ENCODE data around the gene ANO1.

Gene ANO1

DNA sequence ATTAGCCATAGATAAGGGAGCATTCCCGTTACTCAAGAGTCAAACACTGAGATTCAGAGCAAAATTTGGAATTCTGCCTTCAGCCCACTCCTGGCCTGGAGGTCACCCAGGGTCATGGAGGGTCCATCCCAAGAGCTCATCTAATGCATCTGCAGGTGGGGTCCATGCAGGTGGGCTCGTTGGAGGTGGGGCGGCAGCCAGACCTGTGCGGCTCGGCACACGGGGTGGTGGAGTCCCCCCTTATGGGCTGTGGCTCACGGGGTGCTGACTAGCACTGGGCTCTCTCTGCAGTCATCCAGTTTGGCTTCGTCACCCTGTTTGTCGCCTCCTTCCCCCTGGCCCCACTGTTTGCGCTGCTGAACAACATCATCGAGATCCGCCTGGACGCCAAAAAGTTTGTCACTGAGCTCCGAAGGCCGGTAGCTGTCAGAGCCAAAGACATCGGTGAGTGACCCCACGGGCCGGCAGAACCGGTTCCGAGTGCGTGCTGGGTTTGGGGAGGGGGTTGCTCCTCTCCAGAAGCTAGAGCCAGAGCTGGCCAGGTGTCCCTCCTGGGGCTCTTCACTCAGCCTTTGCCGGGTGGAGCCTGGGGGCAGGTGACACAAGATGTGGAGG, 92.6 kb downstream of the ANO1 start:
- no peak for DNase-seq

DNA sequence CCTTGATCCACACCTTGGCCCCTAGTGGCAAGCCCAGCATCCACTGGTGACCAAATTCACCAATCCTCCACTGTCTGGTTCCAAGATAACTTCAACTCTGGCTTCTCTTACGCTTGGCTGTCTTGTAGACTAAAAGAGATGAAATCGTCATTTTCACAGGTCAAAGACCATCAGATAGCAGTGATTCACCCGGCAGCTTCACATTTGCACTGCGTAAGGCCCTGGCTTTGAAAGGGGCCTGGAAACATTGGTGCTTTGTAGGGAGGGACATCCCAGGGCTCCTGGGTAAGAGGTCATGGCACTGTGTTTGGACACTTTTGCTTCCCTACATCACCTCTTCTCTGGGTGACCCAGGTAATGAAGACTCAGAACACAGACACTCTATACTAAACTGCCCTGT, 94.9 kb downstream of the ANO1 start:
- no peak for DNase-seq

DNA sequence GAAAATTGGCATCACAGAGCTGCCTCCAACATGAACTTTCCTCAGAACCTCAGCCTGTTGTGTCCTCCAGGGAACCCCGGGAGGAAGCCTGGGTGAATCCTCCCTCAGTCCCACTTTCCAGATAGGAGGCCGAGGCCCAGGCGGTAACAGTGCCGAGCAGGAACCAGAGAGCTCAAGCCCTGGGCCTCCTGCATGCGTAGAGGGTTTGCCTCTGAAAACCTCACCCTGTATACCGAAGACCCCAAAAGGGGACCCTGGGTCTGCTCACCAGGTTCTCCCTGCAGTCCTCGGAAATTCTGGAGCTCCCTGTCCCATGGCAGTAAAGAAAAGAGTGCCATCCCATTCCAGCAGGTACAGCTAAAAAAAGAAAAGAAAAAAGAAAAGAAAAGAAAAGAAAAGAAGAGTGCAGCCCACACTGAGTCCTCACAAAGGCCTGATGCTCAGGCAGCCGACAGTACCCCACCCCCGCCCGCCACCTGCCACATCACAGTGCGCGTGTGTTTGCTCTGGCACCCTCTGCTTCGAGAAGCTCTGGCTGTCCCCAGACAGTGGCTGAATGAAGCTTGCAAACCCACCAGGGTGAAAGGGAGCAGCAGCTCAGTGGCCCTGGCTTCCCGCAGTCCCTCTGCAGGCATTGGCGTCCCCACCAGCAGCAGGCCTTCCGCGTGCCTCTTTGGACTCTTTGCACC, 96.6 kb downstream of the ANO1 start:
- DNase-seq = no peak

DNA sequence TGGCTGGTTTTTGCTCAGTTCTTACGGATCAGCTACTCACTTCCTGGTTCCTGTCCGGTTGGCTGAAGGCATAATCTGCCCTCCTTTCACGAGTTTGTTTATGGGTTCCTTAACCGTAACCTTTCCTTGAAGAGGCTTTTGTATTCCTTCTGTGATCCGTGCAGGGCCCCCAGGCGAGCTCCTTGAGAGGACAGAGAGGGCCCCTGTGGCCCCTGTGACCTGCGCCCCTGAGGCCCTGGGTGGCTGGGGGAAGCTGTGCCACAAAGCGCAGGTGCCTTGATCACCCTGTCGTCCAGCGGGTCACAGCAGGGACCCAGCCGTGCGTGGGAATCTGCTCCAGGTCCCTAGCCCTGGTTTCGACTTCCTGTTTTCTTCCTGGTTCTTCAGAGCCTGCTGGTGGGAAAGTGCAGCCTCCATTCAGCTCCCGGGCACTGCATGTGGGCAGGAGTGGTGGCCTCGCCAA, 97.2 kb downstream of the ANO1 start:
- no peak for DNase-seq

DNA sequence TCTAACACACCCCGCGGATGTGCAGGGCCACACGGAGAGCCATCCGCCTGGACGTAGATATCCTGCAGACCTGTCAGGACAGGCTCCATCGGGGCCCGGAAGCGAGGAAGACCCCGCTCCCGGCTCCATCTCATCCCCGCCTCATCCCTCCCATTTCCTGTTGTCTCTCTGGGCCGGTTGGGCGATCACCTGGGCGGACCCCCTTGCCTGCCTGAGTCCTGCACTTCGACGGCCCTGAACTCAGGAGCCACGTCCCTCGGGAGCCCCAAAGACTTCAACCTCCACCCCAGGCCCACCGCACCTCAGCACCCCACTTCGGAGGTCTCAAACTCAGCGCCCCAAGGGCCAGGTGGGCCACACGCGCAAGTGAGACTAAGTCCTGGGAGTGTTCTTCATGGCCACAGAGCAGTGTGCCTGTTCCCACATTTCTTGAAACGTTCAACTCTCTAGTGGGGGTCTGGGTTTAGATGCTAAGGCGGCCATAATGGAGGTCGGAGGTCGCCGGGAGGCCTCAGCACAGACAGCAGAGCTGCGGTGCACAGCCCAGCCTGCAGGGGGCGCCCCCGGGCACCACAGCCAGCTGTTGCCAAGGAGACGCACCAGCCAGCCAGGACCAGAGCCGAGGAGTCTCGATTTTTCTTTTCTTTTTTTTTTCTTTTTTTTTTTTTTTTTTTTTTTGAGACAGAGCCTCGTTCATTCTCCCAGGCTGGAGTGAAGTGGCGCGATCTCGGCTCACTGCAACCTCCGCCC, 99.0 kb downstream of the ANO1 start:
- DNase-seq = peak; percentile 70

DNA sequence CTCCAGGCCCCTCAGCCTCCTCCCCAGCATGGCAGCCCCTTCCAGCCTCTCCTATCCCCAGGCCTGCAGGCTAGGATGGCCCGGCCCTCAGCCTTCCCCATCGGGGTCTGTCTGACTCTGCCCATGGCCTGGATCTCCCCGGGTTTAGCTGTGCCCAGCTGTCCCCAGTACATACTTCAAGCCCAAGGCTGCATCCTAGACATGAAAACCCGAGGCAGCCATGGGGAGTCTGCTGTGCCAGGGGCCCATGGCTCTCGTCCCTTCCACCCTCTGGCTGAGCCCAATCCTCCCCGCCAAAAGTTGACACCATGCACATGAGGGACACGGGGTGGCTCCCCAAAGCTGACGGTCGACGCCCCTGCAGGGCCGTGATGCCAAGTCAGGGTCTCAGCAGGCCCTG, 102.8 kb downstream of the ANO1 start:
- DNase-seq = no peak

DNA sequence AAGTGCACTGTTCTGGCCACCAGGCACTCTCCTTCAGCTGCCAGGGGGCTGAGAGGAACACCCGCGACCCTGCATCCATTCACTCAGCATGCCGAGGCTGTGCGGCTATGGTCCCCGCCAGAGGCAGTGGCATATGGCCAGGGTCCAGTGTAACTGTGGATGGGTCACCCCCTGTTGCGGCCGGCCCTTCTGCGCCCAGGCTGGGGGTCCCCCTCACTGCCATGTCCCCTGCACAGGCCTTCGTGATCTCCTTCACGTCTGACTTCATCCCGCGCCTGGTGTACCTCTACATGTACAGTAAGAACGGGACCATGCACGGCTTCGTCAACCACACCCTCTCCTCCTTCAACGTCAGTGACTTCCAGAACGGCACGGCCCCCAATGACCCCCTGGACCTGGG, 104.1 kb downstream of the ANO1 start:
- DNase-seq = no peak

DNA sequence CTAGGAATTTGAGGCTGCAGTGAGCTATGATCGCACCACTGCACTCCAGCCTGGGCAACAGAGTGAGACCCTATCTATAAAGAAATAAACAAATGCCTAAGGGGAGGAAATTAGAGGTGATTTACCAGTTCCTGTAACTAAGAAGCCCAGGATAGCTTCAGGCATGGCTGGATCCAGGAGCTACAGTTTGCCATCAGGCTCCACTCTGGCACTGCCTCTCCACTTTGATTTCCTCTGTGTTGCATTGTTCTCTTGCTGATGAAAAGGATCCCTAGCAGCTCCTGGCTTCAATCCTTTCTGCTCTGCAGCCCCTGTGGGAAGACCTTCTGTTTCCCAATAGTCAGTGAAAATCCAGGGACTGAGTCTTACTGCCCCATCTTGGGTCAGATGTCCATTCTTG, 104.9 kb downstream of the ANO1 start:
- DNase-seq = no peak

DNA sequence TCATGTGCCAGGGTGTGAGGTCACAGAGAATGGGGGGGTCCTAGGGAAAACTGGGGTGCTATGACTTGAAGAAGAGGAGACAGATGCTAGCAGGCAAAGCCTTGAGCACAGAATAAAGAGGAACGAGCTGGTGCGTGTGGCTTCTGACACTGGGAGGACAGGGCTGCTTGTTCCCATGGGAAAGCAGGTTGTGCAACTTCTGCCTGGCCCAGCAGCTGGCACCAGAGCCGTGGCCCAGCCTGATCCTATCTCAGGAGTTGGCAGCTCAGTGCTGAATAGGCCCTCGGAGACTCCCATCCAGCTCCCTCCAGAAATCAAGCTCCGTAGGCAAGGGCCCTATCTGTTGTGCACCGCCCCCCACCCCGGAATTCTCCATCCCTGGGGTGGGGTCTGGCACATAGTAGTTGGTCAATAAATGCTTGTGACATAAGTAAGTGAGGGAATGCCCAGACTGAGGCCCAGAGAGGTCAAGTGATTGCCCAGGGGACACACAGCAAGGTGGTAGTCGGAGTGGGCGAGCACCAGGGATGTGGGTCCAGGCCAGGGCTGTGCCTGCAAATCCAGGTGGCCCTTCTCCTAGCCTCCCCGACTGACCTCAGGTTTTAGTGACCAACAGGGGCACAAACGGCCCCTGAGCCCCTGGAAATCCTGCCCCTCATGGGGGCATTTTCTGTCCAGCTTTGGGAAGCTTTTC, 105.5 kb downstream of the ANO1 start:
- no peak for DNase-seq

DNA sequence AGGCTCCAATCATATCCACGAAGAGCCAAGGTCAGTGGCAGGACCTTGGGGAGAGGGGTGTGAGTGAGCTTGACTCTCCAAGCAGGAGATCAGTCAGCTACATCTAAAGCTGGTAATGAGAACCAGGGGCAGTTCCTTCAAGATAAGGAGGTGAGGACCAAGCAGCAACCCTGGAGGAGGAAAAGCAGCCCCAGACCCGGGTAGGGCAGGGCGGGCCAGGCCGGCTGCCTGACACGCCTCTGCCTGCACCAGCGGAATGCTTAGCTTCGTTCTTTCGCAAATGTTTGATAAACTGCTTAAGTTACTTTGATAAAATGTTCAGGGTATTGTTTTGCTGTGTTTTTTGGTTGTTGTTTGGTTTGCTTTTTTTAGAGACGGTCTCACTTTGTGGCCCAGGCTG, 106.3 kb downstream of the ANO1 start:
- DNase-seq = no peak

DNA sequence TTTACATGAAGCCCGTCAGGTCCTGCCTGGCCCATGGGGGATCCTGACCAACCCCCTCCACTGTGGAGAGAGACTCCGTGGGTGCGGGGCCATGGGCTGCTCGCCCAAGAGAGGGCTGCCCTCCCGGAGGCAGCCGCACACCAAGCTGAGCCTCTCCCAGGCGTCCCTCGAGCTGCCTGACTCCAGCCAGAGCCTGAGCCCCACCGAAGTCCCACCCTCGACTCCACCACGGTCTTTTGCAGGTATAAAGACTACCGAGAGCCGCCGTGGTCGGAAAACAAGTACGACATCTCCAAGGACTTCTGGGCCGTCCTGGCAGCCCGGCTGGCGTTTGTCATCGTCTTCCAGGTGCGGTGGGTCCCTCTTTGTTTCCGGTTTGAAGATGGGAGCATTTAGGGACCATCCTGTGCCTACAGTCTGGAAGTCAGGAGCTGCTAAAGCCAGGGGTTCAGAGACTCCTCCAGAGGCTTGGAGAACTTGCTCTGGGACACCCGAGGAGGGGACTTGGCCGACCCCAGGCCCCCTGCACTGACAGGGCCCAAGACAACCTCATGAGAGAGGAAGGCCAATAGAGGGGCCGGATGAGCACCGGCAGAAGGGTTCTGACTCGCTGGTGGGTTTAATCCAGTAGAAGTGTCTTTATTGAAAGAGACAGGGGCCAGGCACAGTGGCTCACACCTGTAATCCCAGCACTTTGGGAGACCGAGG, 107.4 kb downstream of the ANO1 start:
- no peak for DNase-seq

DNA sequence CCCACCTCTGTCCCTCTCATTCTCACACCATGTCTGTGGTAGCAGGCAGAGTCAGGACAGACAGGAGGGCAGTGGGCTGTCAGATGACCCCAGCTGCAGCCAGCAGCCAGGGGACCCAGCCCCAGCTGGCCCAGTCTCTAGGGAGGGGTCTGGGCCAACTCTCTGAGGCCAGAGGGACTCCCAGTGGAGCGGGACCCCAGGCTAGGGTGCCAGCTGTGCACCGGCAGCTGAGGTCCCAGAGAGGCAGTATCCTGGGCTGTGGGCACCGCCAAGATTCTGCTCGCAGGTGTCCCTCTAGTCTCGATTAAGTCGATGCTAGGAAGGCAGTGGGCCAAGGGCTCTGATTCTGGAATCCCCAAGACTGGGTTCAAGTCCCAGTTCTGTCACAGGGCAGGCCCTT, 108.3 kb downstream of the ANO1 start:
- no peak for DNase-seq

DNA sequence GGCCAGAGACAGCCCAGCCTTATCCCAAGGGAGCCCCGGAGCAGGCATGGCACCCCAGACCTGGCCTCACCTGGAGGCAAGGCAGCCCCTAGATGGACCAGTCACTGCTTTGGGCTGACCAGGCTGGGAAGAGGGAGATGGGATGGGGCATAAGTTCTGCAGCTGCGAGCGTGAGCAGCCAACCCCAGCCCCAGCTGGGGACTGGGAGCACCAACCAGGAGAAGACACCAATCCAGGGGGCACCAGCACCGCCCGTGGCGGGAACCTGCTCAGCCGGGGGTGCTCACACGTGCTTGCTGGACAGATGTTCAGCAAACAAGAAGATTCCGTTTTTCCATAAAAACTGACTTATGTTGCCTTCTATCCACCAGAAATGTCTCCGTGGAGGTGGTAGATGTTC, 108.8 kb downstream of the ANO1 start:
- DNase-seq = no peak

DNA sequence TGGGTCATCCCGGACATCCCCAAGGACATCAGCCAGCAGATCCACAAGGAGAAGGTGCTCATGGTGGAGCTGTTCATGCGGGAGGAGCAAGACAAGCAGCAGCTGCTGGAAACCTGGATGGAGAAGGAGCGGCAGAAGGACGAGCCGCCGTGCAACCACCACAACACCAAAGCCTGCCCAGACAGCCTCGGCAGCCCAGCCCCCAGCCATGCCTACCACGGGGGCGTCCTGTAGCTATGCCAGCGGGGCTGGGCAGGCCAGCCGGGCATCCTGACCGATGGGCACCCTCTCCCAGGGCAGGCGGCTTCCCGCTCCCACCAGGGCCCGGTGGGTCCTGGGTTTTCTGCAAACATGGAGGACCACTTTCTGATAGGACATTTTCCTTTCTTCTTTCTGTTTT, 109.7 kb downstream of the ANO1 start:
- DNase-seq = no peak

DNA sequence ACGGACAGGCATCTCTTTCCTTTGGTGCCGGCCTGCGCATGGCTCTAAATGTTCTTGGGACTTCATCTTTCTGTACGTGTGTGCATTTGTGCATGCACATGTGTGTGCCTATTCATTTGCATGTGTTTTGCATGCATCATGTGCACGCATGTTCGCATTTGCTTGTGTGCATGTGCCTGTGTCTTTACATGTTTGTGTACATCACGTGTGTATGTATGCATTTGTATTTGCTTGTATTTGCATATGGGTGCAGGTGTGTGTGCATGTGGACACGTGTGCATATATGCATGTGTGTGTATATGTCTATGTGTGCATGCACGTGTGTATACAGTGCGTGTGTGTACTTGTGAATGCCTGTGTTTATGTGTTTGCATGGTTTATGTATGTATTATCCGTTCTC, 111.5 kb downstream of the ANO1 start:
- DNase-seq = no peak

DNA sequence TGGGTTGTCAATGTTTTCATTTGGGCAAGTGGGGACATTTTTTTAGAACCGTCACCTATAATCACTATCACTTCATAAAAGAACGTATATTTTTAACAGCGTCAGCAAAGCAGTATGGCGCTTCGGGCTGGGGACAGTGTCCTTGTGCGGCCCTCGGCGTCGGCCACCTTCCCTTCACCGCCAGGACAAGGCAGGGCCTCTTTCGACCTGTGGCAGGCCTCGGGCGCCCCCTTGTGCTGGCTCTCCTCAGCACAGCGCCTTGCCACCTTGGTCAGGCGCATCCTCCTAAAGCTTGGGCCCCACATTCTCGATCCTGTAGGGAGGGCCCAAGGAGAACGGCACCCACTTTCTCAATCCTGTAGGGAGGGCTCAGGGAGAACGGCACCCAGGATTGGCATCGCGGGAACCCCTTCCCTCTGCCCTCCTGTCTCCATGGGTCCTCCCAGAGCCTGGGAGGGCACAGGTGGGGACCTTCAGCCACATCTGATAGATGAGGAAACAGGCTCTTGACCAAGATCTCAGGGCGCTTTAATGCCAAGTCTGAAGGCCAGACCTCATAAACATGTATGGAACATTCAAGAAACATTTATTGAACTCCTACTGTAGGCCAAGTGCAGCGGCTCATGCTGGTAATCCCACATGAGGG, 113.5 kb downstream of the ANO1 start:
- DNase-seq = peak; percentile 87

DNA sequence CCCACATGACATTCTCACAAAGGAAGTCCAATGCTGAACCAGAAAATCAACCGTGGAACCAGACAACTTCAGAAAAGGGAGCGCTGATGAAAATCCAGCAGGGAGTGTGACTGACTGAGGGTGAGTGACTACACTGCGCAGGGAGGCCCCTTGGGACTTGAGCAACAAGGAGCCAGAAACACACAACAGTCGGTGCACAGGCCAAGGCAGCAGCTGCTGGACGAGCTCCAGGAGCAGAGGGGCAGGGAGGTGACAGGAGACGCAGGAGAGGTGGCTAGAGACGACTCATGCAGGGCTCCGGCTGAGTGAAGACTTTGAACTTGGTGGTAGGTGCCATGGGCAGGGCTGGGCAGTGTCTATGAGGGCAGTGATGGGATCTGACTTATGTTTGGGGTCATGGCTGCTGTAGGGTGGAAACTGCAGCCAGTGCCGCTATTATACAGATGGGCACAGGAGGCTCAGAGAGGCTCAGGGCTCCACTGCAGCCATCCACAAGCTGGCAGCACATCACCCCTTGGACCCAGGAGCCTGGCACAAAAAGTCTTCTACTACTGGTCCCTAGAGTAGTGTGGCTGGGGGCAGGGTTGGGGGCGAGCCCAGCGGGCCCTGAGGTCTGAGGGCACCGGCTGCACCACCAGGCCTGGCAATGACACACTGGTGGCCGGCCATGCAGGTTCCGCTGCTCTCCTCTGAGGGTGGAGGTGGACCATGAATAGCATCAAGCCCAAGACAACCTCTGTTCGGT, 114.7 kb downstream of the ANO1 start:
- DNase-seq = no peak

DNA sequence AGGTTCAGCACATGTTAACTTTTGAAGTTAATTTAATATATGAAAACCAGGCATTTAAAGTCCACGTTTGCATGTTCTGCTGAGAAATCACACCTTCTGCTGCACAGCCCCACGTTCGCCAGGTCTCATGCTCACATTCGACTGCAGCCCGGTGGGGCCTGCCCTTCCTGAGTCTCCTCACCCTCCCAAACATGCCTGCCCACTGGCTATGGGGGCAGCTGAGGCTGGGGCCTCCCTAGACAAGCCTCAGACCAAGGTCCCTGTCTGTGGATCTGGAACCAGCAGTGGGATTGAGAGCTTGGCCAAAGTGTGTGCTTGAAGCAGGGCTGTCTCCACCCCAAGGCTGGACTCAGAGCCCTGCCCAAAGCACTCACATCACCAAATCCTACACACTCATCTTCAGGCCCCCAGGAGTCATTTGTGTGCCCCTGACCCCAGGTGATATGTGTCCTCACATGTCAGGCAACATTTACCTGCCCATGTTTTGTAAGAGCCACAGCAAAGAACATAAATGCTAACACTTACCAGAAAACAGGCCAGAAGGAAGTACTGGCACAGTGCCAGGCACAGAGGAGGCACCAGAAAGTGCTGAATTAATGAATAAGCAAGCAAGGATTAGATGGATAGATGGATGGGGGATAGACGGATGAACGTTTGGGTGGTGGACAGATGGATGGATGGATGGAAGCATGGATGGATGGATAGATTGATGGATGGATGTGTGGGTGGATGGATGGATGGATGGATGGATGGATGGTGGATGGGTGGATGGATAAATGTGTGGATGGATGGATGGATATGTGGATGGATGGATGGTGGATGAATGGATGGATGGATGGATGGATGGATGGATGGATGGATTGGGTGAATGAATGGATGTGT, 115.5 kb downstream of the ANO1 start:
- DNase-seq = no peak

DNA sequence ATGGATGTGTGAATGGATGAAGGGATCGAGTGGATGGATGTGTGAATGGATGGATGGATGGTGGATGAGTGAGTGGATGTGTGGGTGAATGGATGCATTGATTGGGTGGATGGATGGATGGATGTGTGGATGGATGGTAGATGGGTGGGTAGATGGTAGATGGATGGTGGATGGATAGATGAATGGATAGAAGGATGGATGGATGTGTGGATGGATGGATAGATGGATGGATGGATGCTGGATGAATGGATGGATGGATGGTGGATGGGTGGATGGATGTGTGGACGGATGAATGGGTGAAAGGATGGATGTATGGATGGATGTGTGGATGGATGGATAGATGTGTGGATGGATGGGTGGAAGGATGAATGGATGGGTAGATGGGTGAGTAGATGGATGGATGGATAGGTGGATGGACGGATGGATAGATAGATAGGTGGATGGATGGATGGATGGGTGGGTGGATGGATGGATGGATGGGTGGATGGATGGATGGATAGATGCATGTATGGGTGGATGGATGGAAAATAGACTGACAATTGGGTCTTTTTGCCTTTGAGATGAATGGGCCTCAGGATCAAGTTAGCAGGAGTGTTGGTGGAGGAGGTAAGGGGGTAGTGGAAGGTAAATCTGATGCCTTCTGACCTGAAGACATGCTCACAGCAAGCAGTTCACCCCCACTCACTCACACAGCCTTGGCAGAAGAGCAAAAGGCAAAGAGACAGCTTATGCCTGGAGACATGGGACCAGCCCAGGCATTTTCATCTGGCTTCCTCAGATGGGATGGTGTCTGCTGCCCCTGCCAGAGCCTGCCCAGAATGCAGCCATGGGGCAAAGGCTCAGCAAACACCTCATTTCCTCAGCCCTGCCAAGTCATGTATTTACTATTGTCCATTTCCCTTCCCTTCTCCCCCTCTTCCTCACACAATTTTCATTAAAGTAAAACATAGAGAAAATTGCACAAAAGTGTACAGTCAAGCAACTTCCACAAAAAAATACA, 117.0 kb downstream of the ANO1 start:
- DNase-seq = no peak
